Parathyroid adenoma (tissue), 2 donors: ENCODE data around the gene CD1B.

ENCODE experiments used
- H2AFZ ChIP-seq: fragments of 300-600 bp; sonication (generic); one replicate; pipeline ENCODE4 v1.7.0; 2017; ENCODE audit warnings: antibody characterized with exemption, mild to moderate bottlenecking
- H3K27ac ChIP-seq: fragments of 300-600 bp; sonication (generic); one replicate; pipeline ENCODE4 v1.7.0; 2017
- H3K27me3 ChIP-seq: fragments of 300-600 bp; sonication (generic); one replicate; pipeline ENCODE4 v1.7.0; 2017; ENCODE audit warnings: low read length; ENCODE audit not compliant: control insufficient read depth, insufficient read depth
- H3K36me3 ChIP-seq: fragments of 300-600 bp; sonication (generic); one replicate; pipeline ENCODE4 v1.7.0; 2017; ENCODE audit warnings: low read length; ENCODE audit not compliant: control insufficient read depth, insufficient read depth
- H3K4me1 ChIP-seq: fragments of 300-600 bp; sonication (generic); one replicate; pipeline ENCODE4 v1.7.0; 2017; ENCODE audit warnings: control low read depth
- H3K4me2 ChIP-seq: fragments of 300-600 bp; sonication (generic); one replicate; pipeline ENCODE4 v1.7.0; 2017; ENCODE audit warnings: low read length
- H3K4me3 ChIP-seq: fragments of 300-600 bp; sonication (generic); one replicate; pipeline ENCODE4 v1.7.0; 2017; ENCODE audit warnings: low read depth, low read length
- H3K79me2 ChIP-seq: fragments of 300-600 bp; sonication (generic); one replicate; pipeline ENCODE4 v1.7.0; 2017; ENCODE audit warnings: control low read depth
- H3K9ac ChIP-seq: fragments of 300-600 bp; sonication (generic); one replicate; pipeline ENCODE4 v1.7.0; 2017; ENCODE audit warnings: mild to moderate bottlenecking
- H3K9me3 ChIP-seq: fragments of 300-600 bp; sonication (generic); one replicate; pipeline ENCODE4 v1.7.0; 2017; ENCODE audit warnings: low read length; ENCODE audit not compliant: control insufficient read depth
- CTCF ChIP-seq: fragments of 300-600 bp; sonication (generic); IDR thresholded peaks from one replicate; pipeline ENCODE4 v1.7.0; 2017; ENCODE audit warnings: antibody characterized with exemption, mild to moderate bottlenecking
- donor health status: primary hyperparathyroidism.

CD1B gene

GRCh38 chr1:158362941-158363340, 31.6 kb upstream of the CD1B start:
- Histone ChIP-seq H3K36me3 (no peaks in the 10 kb centered on the region), H3K4me1 (no peaks in the 10 kb centered on the region), H3K27ac (no peak overlapping the region), H2AFZ (no peak overlapping the region), H3K79me2 (no peaks in the 10 kb centered on the region), H3K27me3 (no peaks in the 10 kb centered on the region), H3K9ac (no peak overlapping the region), H3K4me3 (no peak overlapping the region), H3K9me3 (no peaks in the 10 kb centered on the region), H3K4me2 (no peak overlapping the region)
- no peak for TF ChIP-seq CTCF

GRCh38 chr1:158362482-158362881, 31.2 kb upstream of the CD1B start:
- Histone ChIP-seq H3K9ac (no peak overlapping the region), H3K4me3 (no peak overlapping the region), H3K36me3 (no peaks in the 10 kb centered on the region), H3K27ac (no peak overlapping the region), H3K79me2 (no peaks in the 10 kb centered on the region), H3K9me3 (no peaks in the 10 kb centered on the region), H3K27me3 (no peaks in the 10 kb centered on the region), H3K4me1 (no peaks in the 10 kb centered on the region), H3K4me2 (no peak overlapping the region), H2AFZ (no peak overlapping the region)
- TF ChIP-seq CTCF = no peak

GRCh38 chr1:158357441-158357840, 26.1 kb upstream of the CD1B start:
- H3K79me2 ChIP-seq = no peaks in the 10 kb centered on the region
- no peaks in the 10 kb centered on the region for H3K4me1 ChIP-seq
- H3K27me3 ChIP-seq = no peaks in the 10 kb centered on the region
- H3K4me2 ChIP-seq = no peak overlapping the region
- no peaks in the 10 kb centered on the region for H3K9me3 ChIP-seq
- no peak for TF ChIP-seq CTCF
- H3K4me3 ChIP-seq = no peak overlapping the region
- H3K27ac ChIP-seq = no peak overlapping the region
- H3K36me3 ChIP-seq = no peaks in the 10 kb centered on the region
- no peak overlapping the region for H3K9ac ChIP-seq
- no peak overlapping the region for H2AFZ ChIP-seq

- Histone ChIP-seq H3K4me3 (no peak overlapping the region), H3K27ac (no peak overlapping the region), H3K4me2 (no peak overlapping the region), H3K9me3 (no peaks in the 10 kb centered on the region), H2AFZ (no peak overlapping the region), H3K36me3 (no peaks in the 10 kb centered on the region), H3K9ac (no peak overlapping the region), H3K4me1 (no peaks in the 10 kb centered on the region), H3K79me2 (no peaks in the 10 kb centered on the region), H3K27me3 (no peaks in the 10 kb centered on the region)
- TF ChIP-seq CTCF = no peak
Measured at GRCh38 chr1:158356616-158357015, 25.3 kb upstream of the CD1B start.

GRCh38 chr1:158355773-158356285, 24.5 kb upstream of the CD1B start:
- H3K27me3 ChIP-seq = no peaks in the 10 kb centered on the region
- H3K27ac ChIP-seq = no peak overlapping the region

More at GRCh38 chr1:158355773-158356285, 24.5 kb upstream of the CD1B start:
- no peak overlapping the region for H3K4me2 ChIP-seq
- H3K79me2 ChIP-seq = no peaks in the 10 kb centered on the region
- no peak overlapping the region for H2AFZ ChIP-seq
- H3K36me3 ChIP-seq = no peaks in the 10 kb centered on the region
- H3K9ac ChIP-seq = no peak overlapping the region
- H3K9me3 ChIP-seq = no peaks in the 10 kb centered on the region
- no peaks in the 10 kb centered on the region for H3K4me1 ChIP-seq
- no peak overlapping the region for H3K4me3 ChIP-seq
- no peak for TF ChIP-seq CTCF
